HTR-8/SVneo (cell line): ENCODE results near the gene RNU7-1.

Experiments
- DNase-seq: peaks from one replicate; pipeline ENCODE4 v3.0.0; 2011; ENCODE audit warnings: low spot score, mixed read lengths; ENCODE audit not compliant: insufficient read length
- FAIRE-seq: peaks from 2 replicates; lab custom pipeline; 2011; peaks lifted over from hg19 to GRCh38; lab: Jason Lieb, UNC

The RNU7-1 gene

GRCh38 chr12:6961278-6961694 is 17.7 kb downstream of the RNU7-1 start:
- DNase-seq (no peak), FAIRE-seq (peak; percentile 40)

- peak; percentile 67 for DNase-seq
- FAIRE-seq = no peak
Observed at GRCh38 chr12:6961695-6962284, 18.2 kb downstream of the RNU7-1 start.

GRCh38 chr12:6962285-6963015 is 18.8 kb downstream of the RNU7-1 start:
- no peak for DNase-seq
- no peak for FAIRE-seq

GRCh38 chr12:6963016-6963731 is 19.6 kb downstream of the RNU7-1 start:
- no peak for DNase-seq

GRCh38 chr12:6963791-6964413 is 20.3 kb downstream of the RNU7-1 start:
- no peak for FAIRE-seq
- no peak for DNase-seq

More at GRCh38 chr12:6963016-6963731, 19.6 kb downstream of the RNU7-1 start:
- no peak for FAIRE-seq

- DNase-seq = no peak
- FAIRE-seq = no peak
Observed at GRCh38 chr12:6964605-6965025, 21.0 kb downstream of the RNU7-1 start.

- DNase-seq = peak; percentile 88
- no peak for FAIRE-seq
Observed at GRCh38 chr12:6965026-6965661, 21.5 kb downstream of the RNU7-1 start.

- no peak for FAIRE-seq
- DNase-seq = no peak
Observed at GRCh38 chr12:6965714-6966113, 22.1 kb downstream of the RNU7-1 start.

DNA sequence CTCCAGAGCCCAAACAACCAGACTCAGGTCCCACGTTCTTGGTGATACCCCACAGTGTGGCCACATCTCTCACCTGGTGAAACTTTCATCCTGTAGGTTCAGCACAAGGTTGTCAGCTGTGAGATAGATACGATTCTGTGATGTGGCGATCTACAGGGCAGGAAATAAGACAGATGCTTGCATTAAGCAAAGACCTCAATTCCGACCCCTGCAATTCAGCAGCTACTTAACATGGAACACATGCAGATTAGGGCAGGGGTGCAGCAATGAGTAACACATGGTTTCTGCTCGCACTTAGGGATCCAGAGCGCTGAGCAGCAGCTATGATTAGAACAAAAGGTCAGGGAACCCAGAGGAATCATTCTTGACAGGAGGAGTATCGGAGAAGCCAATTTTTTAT is 22.7 kb downstream of the RNU7-1 start:
- FAIRE-seq (no peak), DNase-seq (no peak)

GRCh38 chr12:6967651-6968100 is 24.1 kb downstream of the RNU7-1 start:
- DNase-seq (no peak), FAIRE-seq (no peak)

DNA sequence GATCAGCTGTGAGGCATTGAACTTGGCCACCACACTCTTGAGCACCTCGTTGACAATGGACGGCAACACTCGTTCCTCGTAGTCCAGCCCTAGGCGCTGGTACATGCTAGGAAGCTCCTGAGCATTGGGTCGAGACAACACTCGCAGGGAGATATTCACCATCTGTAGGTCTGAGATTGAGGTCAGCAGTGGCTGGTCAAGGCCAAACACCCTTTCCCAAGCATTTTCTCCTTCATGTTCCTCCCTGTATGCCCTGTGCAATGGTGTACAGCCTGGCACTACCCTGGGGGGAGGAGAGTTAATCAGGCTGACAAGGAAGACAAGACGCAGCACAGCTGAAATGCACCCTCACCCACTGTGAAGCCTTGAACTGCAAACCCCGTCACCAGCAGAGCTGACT is 24.8 kb downstream of the RNU7-1 start:
- DNase-seq = no peak
- FAIRE-seq = peak; percentile 60

DNA sequence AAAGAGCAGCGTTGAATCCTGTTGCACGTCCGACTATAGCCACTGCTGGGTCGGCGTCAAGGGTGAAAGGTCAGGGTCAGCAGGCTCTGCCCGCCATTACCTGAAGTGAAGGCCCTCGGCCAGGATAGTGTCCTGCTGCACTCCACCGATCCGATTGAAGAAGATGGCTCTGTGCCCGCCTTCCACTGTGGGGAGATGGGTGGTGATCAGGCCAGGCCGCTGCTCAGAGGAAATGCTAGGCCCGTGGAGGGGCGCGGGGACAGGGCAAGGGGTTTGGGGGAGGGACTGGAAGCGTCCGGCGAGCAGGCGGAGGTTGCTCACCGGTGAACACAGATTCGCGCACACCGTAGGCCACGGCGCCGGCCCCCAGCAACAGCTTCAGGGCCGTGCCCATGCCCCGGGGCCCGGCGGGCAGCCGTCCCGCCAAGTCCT is 26.5 kb downstream of the RNU7-1 start:
- DNase-seq (no peak), FAIRE-seq (peak; percentile 42)

- DNase-seq (no peak), FAIRE-seq (no peak)
Observed at GRCh38 chr12:6974180-6974579, 30.6 kb downstream of the RNU7-1 start.

GRCh38 chr12:6975297-6976032 is 31.8 kb downstream of the RNU7-1 start:
- DNase-seq = no peak
- no peak for FAIRE-seq

DNA sequence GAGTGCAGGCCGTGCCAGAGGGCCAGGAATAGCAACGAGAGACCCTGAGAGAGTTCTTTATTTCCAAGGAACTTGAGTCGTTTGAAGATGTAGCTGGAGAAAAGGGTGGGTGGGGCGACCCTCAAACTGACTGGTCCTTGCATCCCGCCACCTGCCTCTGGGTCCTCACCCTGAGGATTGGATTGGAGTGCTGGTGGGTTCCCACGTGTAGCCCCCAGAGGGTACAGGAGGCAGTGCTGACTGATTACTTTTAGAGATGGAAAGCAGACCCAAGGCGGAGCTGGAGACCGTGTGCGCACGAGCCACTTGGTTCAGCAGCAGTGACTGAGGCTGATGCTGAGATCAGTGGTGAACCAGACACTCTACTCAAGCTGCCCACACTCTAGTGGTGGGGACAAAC is 34.0 kb downstream of the RNU7-1 start:
- FAIRE-seq (peak; percentile 54), DNase-seq (no peak)

DNA sequence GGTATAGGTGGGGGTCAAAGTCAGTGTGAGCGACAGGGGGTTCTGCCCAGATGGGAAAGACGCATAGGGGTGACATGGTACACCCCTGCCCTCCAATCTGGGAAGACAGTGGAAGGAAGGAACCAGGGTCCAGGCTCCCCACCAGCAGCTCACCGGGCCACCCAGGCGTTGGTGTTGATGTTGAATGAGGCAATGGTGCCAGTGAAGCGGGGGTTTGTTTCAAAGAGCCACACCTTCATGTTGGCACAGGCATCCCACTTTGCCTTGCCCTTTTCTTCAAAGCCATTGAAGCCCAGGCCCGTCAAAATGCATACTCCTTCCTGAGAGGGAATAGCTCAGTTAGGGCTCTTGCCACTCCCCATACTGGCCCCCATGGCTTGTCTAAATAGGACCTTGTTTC is 34.6 kb downstream of the RNU7-1 start:
- DNase-seq (no peak), FAIRE-seq (no peak)

DNA sequence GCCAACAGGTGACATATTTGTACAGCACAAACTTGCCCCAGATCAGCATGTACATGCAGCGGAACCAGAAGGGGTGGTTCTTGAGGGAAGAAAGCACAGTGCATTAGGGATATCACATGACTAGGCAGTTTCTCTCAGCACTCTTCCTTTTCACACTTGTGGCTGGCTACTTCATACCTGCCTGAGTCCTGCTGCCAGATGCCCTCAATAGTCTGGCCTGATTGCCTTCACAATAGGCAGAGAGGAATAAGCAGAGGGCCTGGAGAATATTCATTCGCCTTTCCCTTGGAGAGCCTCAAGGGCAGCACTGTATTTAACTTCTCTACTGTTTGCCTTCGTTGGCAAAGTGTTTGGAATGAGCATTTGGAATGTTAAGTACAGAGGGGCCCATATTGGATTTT is 35.0 kb downstream of the RNU7-1 start:
- DNase-seq (no peak), FAIRE-seq (peak; percentile 20)

- DNase-seq (no peak), FAIRE-seq (no peak)
Observed at GRCh38 chr12:6979021-6979420, 35.4 kb downstream of the RNU7-1 start.

- DNase-seq (no peak), FAIRE-seq (peak; percentile 73)
Observed at GRCh38 chr12:6979453-6979852, 35.8 kb downstream of the RNU7-1 start.

GRCh38 chr12:6980075-6980474 is 36.5 kb downstream of the RNU7-1 start:
- DNase-seq (no peak), FAIRE-seq (no peak)
